Activated CD8-positive, alpha-beta T cell treated with anti-CD3 and anti-CD28 coated beads for 36 hours (primary cell): ENCODE results near the gene PRKACG. TPM values are rescaled to one million over a fixed set of nuclear protein-coding genes. Genes with fewer than 3 reads are reported as not detected.

Experiments
- ATAC-seq: fragments of 200-7000 bp; cut with Tn5 transposase; one replicate; pipeline ENCODE4 v1.10.0; 2021; ENCODE audit warnings: mild to moderate bottlenecking, moderate library complexity
- CTCF ChIA-PET: fragments of 350-600 bp; sonication (Branson Sonifier 250); formaldehyde crosslinking; loops from one replicate; lab custom pipeline; 2021; ENCODE audit warnings: antibody characterized with exemption; lab: Charles Lee
- POLR2A ChIA-PET: fragments of 350-600 bp; sonication (Branson Sonifier 250); formaldehyde crosslinking; loops from one replicate; lab custom pipeline; 2021; ENCODE audit warnings: antibody characterized with exemption; lab: Charles Lee
- DNase-seq: peaks from one replicate; pipeline ENCODE4 v3.0.0-alpha.2; 2020
- H3K27ac Mint-ChIP-seq: one replicate; pipeline ENCODE4 v1.8.0; 2021; ENCODE audit warnings: mild to moderate bottlenecking, mixed read lengths
- H3K27me3 Mint-ChIP-seq: one replicate; pipeline ENCODE4 v1.8.0; 2021; ENCODE audit warnings: mixed read lengths
- H3K36me3 Mint-ChIP-seq: one replicate; pipeline ENCODE4 v1.8.0; 2021; ENCODE audit warnings: low read depth, mixed read lengths
- H3K4me1 Mint-ChIP-seq: one replicate; pipeline ENCODE4 v1.8.0; 2021; ENCODE audit warnings: low read depth, mixed read lengths
- H3K4me3 Mint-ChIP-seq: one replicate; pipeline ENCODE4 v1.8.0; 2021; ENCODE audit warnings: mild to moderate bottlenecking, moderate library complexity, mixed read lengths
- H3K9me3 Mint-ChIP-seq: one replicate; pipeline ENCODE4 v1.8.0; 2021; ENCODE audit warnings: mixed read lengths
- CTCF ChIP-seq: fragments of 200-600 bp; IDR thresholded peaks from one replicate; pipeline ENCODE4 v1.8.0; 2022; ENCODE audit warnings: antibody characterized with exemption, mild to moderate bottlenecking
- intact Hi-C: fragments of 100-400 bp; cut with micrococcal nuclease; formaldehyde crosslinking; loops from one replicate; pipeline ENCODE4 v1.10.0; 2022
- total RNA-seq, 2 experiments: library from RNA; stranded (reverse); gene quantifications; one replicate each; pipeline ENCODE4 v1.2.3, GENCODE V29; 2021

Gene PRKACG
- total RNA-seq, 2 experiments from 2014 or later = not detected

- CTCF ChIA-PET = interaction anchor here (1.0 to 3.0 kb wide), 4 partner anchors 8 to 148 kb away, joined by 3 to 10 read pairs (median 7); partner anchors contain the start of gene FXN
- intact Hi-C loops = no loop called here
- H3K4me1 Mint-ChIP-seq = peaks cover 19% of the 10 kb centered on the region
- ATAC-seq = no peak
- H3K9me3 Mint-ChIP-seq = no peaks in the 10 kb centered on the region
- no peak overlapping the region for H3K27ac Mint-ChIP-seq
- no peaks in the 10 kb centered on the region for H3K27me3 Mint-ChIP-seq
- no peak for TF ChIP-seq CTCF
- peaks cover 8% of the 10 kb centered on the region for H3K36me3 Mint-ChIP-seq
- POLR2A ChIA-PET = interaction anchor here (0.7 kb wide), 1 partner anchor 205 kb away, joined by 3 read pairs; no protein-coding TSS in a partner anchor
- H3K4me3 Mint-ChIP-seq = no peak overlapping the region
- no peak for DNase-seq
Measured at GRCh38 chr9:69045821-69046220, 31.9 kb upstream of the PRKACG start.

- no peaks in the 10 kb centered on the region for H3K9me3 Mint-ChIP-seq
- ChIA-PET POLR2A (interaction anchor here (1.2 kb wide), 1 partner anchor 9 kb away, joined by 4 read pairs; the partner anchor contains the start of gene FXN), CTCF (interaction anchor here (1.0 to 3.0 kb wide), 6 partner anchors 9 to 149 kb away, joined by 3 to 10 read pairs (median 4); partner anchors contain the start of gene FXN)
- peak overlapping the region; percentile 59 for H3K27ac Mint-ChIP-seq
- peaks cover 19% of the 10 kb centered on the region for H3K4me1 Mint-ChIP-seq
- no peak overlapping the region for H3K4me3 Mint-ChIP-seq
- ATAC-seq (peak; percentile 87), DNase-seq (peak; percentile 45)
- intact Hi-C loops = no loop called here
- no peak for TF ChIP-seq CTCF
- no peaks in the 10 kb centered on the region for H3K27me3 Mint-ChIP-seq
- H3K36me3 Mint-ChIP-seq = peaks cover 11% of the 10 kb centered on the region
Measured at GRCh38 chr9:69044240-69045219, 30.6 kb upstream of the PRKACG start.

GRCh38 chr9:69040646-69041045, 26.7 kb upstream of the PRKACG start:
- Mint-ChIP-seq H3K27me3 (no peaks in the 10 kb centered on the region), H3K36me3 (peaks cover 8% of the 10 kb centered on the region), H3K4me3 (no peak overlapping the region), H3K9me3 (no peaks in the 10 kb centered on the region), H3K27ac (no peak overlapping the region), H3K4me1 (peaks cover 31% of the 10 kb centered on the region)
- no peak for DNase-seq
- ATAC-seq = no peak
- no peak for TF ChIP-seq CTCF
- intact Hi-C loops = no loop called here
- CTCF ChIA-PET = interaction anchor here (1.0 kb wide), 1 partner anchor 16 kb away, joined by 3 read pairs; no protein-coding TSS in a partner anchor
- POLR2A ChIA-PET = no interaction called here

GRCh38 chr9:69036799-69037198, 22.9 kb upstream of the PRKACG start:
- Mint-ChIP-seq H3K9me3 (no peaks in the 10 kb centered on the region), H3K4me1 (peaks cover 16% of the 10 kb centered on the region), H3K36me3 (peaks cover 8% of the 10 kb centered on the region), H3K27ac (peak overlapping the region; percentile 93), H3K27me3 (no peaks in the 10 kb centered on the region), H3K4me3 (peak overlapping the region; percentile 95)
- ATAC-seq (no peak), DNase-seq (no peak)
- POLR2A ChIA-PET = interaction anchor here (0.6 kb wide), 1 partner anchor 216 kb away, joined by 3 read pairs; no protein-coding TSS in a partner anchor
- intact Hi-C loops = loop anchor here (5.0 kb wide), 1 partner anchor 156 kb away; no protein-coding TSS in a partner anchor
- CTCF ChIA-PET = interaction anchor here (1.0 to 2.2 kb wide), 9 partner anchors 9 to 341 kb away, joined by 3 to 14 read pairs (median 7); no protein-coding TSS in a partner anchor
- TF ChIP-seq CTCF = no peak
